ENCODE results near the gene ZCCHC2. TPM values are rescaled to one million over a fixed set of nuclear protein-coding genes. Genes with fewer than 3 reads are reported as not detected.

Gene ZCCHC2
- total and polyA plus RNA-seq, 8 donors, result 3.9 to 76.5 (median 15.6) TPM

- intact Hi-C loops (cut with DNase I; ENCODE audit: low total_unique reads), result no loop called here
- 90 to 96% (median 92%) methylated on average over 8 of the region's 8 CpGs for WGBS, 5 donors
Observed at GRCh38 chr18:62602706-62603105, 79.9 kb downstream of the ZCCHC2 start.

GRCh38 chr18:62603211-62603610, 80.4 kb downstream of the ZCCHC2 start:
- no peak for TF ChIP-seq CTCF (IDR thresholded peaks at IDR 0.05)
- no peak for TF ChIP-seq POLR2AphosphoS5 (IDR thresholded peaks at IDR 0.05)
- no peak for TF ChIP-seq POLR2A (IDR thresholded peaks at IDR 0.05)
- TF ChIP-seq EP300 (IDR thresholded peaks at IDR 0.05), result no peak
- Histone ChIP-seq H3K27ac (no peak overlapping the region), H3K9me3 (no peaks in the 10 kb centered on the region), H3K4me3 (no peak overlapping the region), H3K36me3 (no peaks in the 10 kb centered on the region), H3K27me3 (peaks cover 0 to 48% (median 2%) of the 10 kb centered on the region in 3 donors), H3K4me1 (no peaks in the 10 kb centered on the region)
- 68 to 88% (median 78%) methylated on average over 6 of the region's 6 CpGs for WGBS, 5 donors
- intact Hi-C loops (cut with DNase I; ENCODE audit: low total_unique reads), result no loop called here
- no peak for DNase-seq

More at GRCh38 chr18:62602706-62603105, 79.9 kb downstream of the ZCCHC2 start:
- no peaks in the 10 kb centered on the region for H3K9me3 ChIP-seq
- TF ChIP-seq POLR2AphosphoS5 (IDR thresholded peaks at IDR 0.05) (no peak), CTCF (IDR thresholded peaks at IDR 0.05) (no peak), POLR2A (IDR thresholded peaks at IDR 0.05) (no peak), EP300 (IDR thresholded peaks at IDR 0.05) (no peak)
- H3K4me3 ChIP-seq, result no peak overlapping the region
- no peak overlapping the region for H3K27ac ChIP-seq
- H3K36me3 ChIP-seq, result no peaks in the 10 kb centered on the region
- no peaks in the 10 kb centered on the region for H3K4me1 ChIP-seq
- H3K27me3 ChIP-seq, result peaks cover 0 to 53% (median 7%) of the 10 kb centered on the region in 3 donors
- DNase-seq, result no peak

GRCh38 chr18:62603979-62604378, 81.2 kb downstream of the ZCCHC2 start:
- TF ChIP-seq POLR2A (IDR thresholded peaks at IDR 0.05) (no peak), POLR2AphosphoS5 (IDR thresholded peaks at IDR 0.05) (no peak), EP300 (IDR thresholded peaks at IDR 0.05) (no peak), CTCF (IDR thresholded peaks at IDR 0.05) (no peak)
- peaks cover 0 to 40% (median 0%) of the 10 kb centered on the region in 3 donors for H3K27me3 ChIP-seq
- no peak overlapping the region for H3K4me3 ChIP-seq
- WGBS, 5 donors, result 78 to 82% (median 81%) methylated on average over 13 of the region's 13 CpGs
- H3K4me1 ChIP-seq, result no peaks in the 10 kb centered on the region
- H3K27ac ChIP-seq, result no peak overlapping the region
- intact Hi-C loops (cut with DNase I; ENCODE audit: low total_unique reads), result no loop called here
- no peaks in the 10 kb centered on the region for H3K36me3 ChIP-seq
- no peaks in the 10 kb centered on the region for H3K9me3 ChIP-seq
- DNase-seq, result no peak

- Histone ChIP-seq H3K4me3 (no peak overlapping the region), H3K36me3 (no peaks in the 10 kb centered on the region), H3K4me1 (peaks cover 0 to 6% (median 2%) of the 10 kb centered on the region in 4 donors), H3K9me3 (no peaks in the 10 kb centered on the region), H3K27me3 (peaks cover 0 to 30% (median 0%) of the 10 kb centered on the region in 3 donors), H3K27ac (no peak overlapping the region)
- intact Hi-C loops (cut with DNase I; ENCODE audit: low total_unique reads), result no loop called here
- no peak for TF ChIP-seq EP300 (IDR thresholded peaks at IDR 0.05)
- no peak for TF ChIP-seq CTCF (IDR thresholded peaks at IDR 0.05)
- no peak for TF ChIP-seq POLR2AphosphoS5 (IDR thresholded peaks at IDR 0.05)
- TF ChIP-seq POLR2A (IDR thresholded peaks at IDR 0.05), result no peak
- no peak for DNase-seq
- WGBS, 5 donors, result 81 to 86% (median 83%) methylated on average over 9 to 12 of the region's 12 CpGs
Observed at GRCh38 chr18:62605685-62606084, 82.9 kb downstream of the ZCCHC2 start.
